Measurements from ENCODE around the gene OR4F16.
"Not testable (repeated sequence)": the region's sequence is repeated elsewhere in the genome, so short reads cannot be mapped to it uniquely, and the experiment has no call there.

Gene OR4F16

GRCh38 chr1:686554-686953 lies at the start of gene OR4F16:
Gene OR4F16, minus strand, starts transcription at chr1:686654. Its CDS starts 0 bp downstream, at chr1:686654.
- not testable (repeated sequence) for DNase-seq

- DNase-seq = not testable (repeated sequence)
These were observed 47.2 kb upstream of the OR4F16 start for GRCh38 chr1:733649-734048.

- DNase-seq = not testable (repeated sequence)
These were observed 40.6 kb upstream of the OR4F16 start for GRCh38 chr1:727040-727439.

Measured in activated CD4-positive, alpha-beta T cell treated with anti-CD3 and anti-CD28 coated beads for 1 hour (primary cell).